Subcutaneous adipose tissue (tissue), 4 donors: ENCODE results near the gene CCDC40. TPM values are rescaled to one million over a fixed set of nuclear protein-coding genes. Genes with fewer than 3 reads are reported as not detected.

ENCODE experiments used
- CTCF ChIP-seq: fragments of 450-650 bp; IDR thresholded peaks from one replicate; pipeline ENCODE4 v1.5.1; 2016; ENCODE audit warnings: low read depth, mild to moderate bottlenecking, control low read depth, antibody characterized with exemption, moderate library complexity
- total RNA-seq, 4 donors: library from RNA; depleted of rRNA; stranded (reverse); fragments of >200 nt; gene quantifications; one replicate each; pipeline ENCODE4 v1.1.0, GENCODE V29; 2016

Gene CCDC40
- total RNA-seq, 4 donors from 2014 or later, result 3.1 to 5.5 (median 4.6) TPM

DNA sequence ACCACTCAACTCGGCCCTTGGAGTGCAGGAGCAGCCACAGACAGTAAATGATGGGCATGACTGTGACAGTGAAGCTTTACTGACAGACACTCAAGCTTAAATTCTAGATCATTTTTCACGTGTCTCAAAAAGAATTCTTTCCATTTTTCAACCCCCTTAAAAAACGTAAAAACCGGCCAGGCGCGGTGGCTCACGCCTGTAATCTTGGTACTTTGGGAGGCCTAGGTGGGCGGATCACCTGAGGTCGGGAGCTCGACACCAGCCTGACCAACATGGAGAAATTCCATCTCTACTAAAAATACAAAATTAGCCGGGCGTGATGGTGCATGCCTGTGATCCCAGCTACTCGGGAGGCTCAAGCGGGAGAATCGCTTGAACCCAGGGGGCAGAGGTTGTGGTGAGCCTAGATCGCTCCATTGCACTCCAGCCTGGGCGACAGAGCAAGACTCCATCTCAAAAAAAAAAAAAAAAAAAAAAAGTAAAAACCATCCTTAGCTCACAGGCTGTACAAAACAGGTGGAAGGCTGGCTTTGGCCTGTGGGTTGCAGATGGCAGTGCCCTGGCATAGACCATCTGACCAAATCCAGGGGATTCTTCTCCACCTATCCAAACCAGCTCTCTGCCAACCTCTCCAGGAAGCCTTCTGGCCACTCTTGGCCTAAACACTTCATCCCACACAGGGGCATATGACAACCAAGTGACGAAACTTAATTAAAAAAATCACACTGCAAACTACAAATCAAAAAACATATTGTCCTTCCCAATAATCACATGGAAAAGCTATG lies 19.0 kb upstream of the CCDC40 start:
- TF ChIP-seq CTCF, result no peak

GRCh38 chr17:80018917-80019651 lies 17.4 kb upstream of the CCDC40 start:
- TF ChIP-seq CTCF, result no peak

GRCh38 chr17:80021600-80021999 lies 14.8 kb upstream of the CCDC40 start:
- TF ChIP-seq CTCF, result no peak

DNA sequence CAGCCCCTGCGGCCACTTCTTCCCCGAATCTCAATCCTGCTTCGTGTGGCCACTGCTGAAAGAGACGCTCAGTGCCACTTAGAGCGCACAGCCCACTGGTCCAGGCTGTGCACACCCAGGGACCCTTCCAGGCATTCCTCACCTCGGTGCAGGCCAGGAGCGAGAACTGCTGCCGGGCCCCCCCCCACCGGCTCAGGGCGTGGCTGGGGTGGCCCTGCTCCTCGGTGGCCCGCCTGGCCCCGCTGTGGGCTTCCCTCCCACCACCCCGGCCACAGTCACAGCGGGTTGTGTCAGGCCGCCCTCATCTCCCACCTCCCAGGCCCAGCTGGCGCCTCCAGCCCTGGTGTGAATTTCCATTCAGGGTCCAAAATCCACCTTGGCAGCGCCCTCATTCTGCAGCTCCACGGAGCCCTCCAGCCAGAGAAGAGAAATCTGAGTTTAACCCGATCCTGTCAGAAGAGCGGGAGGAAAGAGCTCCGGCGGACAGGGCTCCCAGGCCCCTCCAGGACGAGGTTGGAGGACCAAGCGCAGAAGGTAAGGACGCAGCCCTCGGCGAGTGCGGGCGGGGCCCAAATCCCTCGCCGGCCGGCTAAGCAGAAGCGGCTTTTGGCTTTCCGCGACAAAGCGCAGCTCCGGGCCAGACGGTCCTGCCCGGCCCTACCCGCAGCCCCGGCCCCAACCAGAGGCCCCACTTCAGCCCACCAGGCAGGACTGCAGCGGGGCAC lies 12.8 kb upstream of the CCDC40 start:
- no peak for TF ChIP-seq CTCF

- TF ChIP-seq CTCF, result no peak
These were observed 12.1 kb upstream of the CCDC40 start for GRCh38 chr17:80024206-80024972.

GRCh38 chr17:80025140-80025539 lies 11.3 kb upstream of the CCDC40 start:
- TF ChIP-seq CTCF, result no peak
